Calu3 (cell line): ENCODE data around the gene FTCDNL1. TPM values are rescaled to one million over a fixed set of nuclear protein-coding genes. Genes with fewer than 3 reads are reported as not detected.

Experiments used
- BruUV-seq: library from RNA; stranded (reverse); fragments of 400-500 nt; replicated peaks from 2 replicates; lab custom pipeline; 2021; lab: Mats Ljungman, UMichigan
- CTCF ChIA-PET: fragments of 300-600 bp; sonication (Branson Sonifier 250); formaldehyde crosslinking; loops from one replicate; lab custom pipeline; 2022; ENCODE audit warnings: antibody characterized with exemption; lab: Charles Lee
- DNase-seq: peaks from one replicate; pipeline ENCODE4 v3.0.0; 2022
- H3K27ac Mint-ChIP-seq: one replicate; pipeline ENCODE4 v1.8.0; 2022; ENCODE audit warnings: mixed read lengths; ENCODE audit not compliant: unreplicated experiment
- H3K27me3 Mint-ChIP-seq: one replicate; pipeline ENCODE4 v1.8.0; 2022; ENCODE audit warnings: mixed read lengths; ENCODE audit not compliant: unreplicated experiment
- H3K36me3 Mint-ChIP-seq: one replicate; pipeline ENCODE4 v1.8.0; 2022; ENCODE audit warnings: mild to moderate bottlenecking, moderate library complexity, mixed read lengths; ENCODE audit not compliant: insufficient read depth, unreplicated experiment
- H3K4me1 Mint-ChIP-seq: one replicate; pipeline ENCODE4 v1.8.0; 2022; ENCODE audit warnings: mild to moderate bottlenecking, low read depth, mixed read lengths; ENCODE audit not compliant: unreplicated experiment
- H3K4me3 Mint-ChIP-seq: one replicate; pipeline ENCODE4 v1.8.0; 2022; ENCODE audit warnings: mild to moderate bottlenecking, low read depth, moderate library complexity, mixed read lengths; ENCODE audit not compliant: unreplicated experiment
- H3K9me3 Mint-ChIP-seq: one replicate; pipeline ENCODE4 v1.8.0; 2022; ENCODE audit warnings: low read depth, mixed read lengths; ENCODE audit not compliant: unreplicated experiment
- CTCF ChIP-seq: fragments of 200-600 bp; IDR thresholded peaks from one replicate; pipeline ENCODE4 v1.8.0; 2022; ENCODE audit warnings: antibody characterized with exemption; ENCODE audit not compliant: unreplicated experiment
- intact Hi-C: fragments of 100-400 bp; cut with micrococcal nuclease; formaldehyde crosslinking; loops from one replicate; pipeline ENCODE4 v1.10.0; 2022; ENCODE audit not compliant: unreplicated experiment
- total RNA-seq: library from RNA; stranded (reverse); gene quantifications from 2 replicates; pipeline ENCODE4 v1.2.3, GENCODE V29; 2022

The FTCDNL1 gene
- total RNA-seq, 1 experiment from 2014 or later, result 1.9 TPM

GRCh38 chr2:199739413-199740110 is 111.4 kb downstream of the FTCDNL1 start:
- peaks cover 25% of the 10 kb centered on the region for H3K27me3 Mint-ChIP-seq
- intact Hi-C loops, result loop anchor here (1.0 to 5.0 kb wide), 4 partner anchors 35 to 1427 kb away; no protein-coding TSS in a partner anchor
- peak; percentile 75 for DNase-seq
- H3K9me3 Mint-ChIP-seq, result no peaks in the 10 kb centered on the region
- H3K4me1 Mint-ChIP-seq, result peaks cover 16% of the 10 kb centered on the region
- H3K4me3 Mint-ChIP-seq, result no peak overlapping the region
- TF ChIP-seq CTCF, result peak; percentile 94
- no peak overlapping the region for H3K27ac Mint-ChIP-seq
- BruUV-seq, result no TSS peak
- H3K36me3 Mint-ChIP-seq, result no peaks in the 10 kb centered on the region
- CTCF ChIA-PET, result interaction anchor here (0.8 to 2.7 kb wide), 3 partner anchors 33 to 58 kb away, joined by 3 to 16 read pairs (median 3); no protein-coding TSS in a partner anchor

- Mint-ChIP-seq H3K9me3 (no peaks in the 10 kb centered on the region), H3K4me1 (peaks cover 16% of the 10 kb centered on the region), H3K4me3 (no peak overlapping the region), H3K36me3 (no peaks in the 10 kb centered on the region), H3K27me3 (peaks cover 26% of the 10 kb centered on the region), H3K27ac (no peak overlapping the region)
- intact Hi-C loops, result loop anchor here (1.0 to 5.0 kb wide), 4 partner anchors 35 to 1427 kb away; no protein-coding TSS in a partner anchor
- DNase-seq, result no peak
- CTCF ChIA-PET, result interaction anchor here (2.7 kb wide), 1 partner anchor 35 kb away, joined by 16 read pairs; no protein-coding TSS in a partner anchor
- TF ChIP-seq CTCF, result no peak
- BruUV-seq, result no TSS peak
Observed at GRCh38 chr2:199738727-199739412, 112.1 kb downstream of the FTCDNL1 start.

GRCh38 chr2:199734651-199735050 is 116.3 kb downstream of the FTCDNL1 start:
- Mint-ChIP-seq H3K4me1 (peaks cover 11% of the 10 kb centered on the region), H3K27ac (no peak overlapping the region), H3K27me3 (peaks cover 43% of the 10 kb centered on the region), H3K36me3 (no peaks in the 10 kb centered on the region), H3K4me3 (no peak overlapping the region), H3K9me3 (no peaks in the 10 kb centered on the region)
- intact Hi-C loops, result loop anchor here (5.0 kb wide), 1 partner anchor 1422 kb away; no protein-coding TSS in a partner anchor
- CTCF ChIA-PET, result no interaction called here
- BruUV-seq, result no TSS peak
- TF ChIP-seq CTCF, result no peak
- DNase-seq, result no peak

GRCh38 chr2:199734011-199734410 is 117.0 kb downstream of the FTCDNL1 start:
- Mint-ChIP-seq H3K4me3 (no peak overlapping the region), H3K27ac (no peak overlapping the region), H3K36me3 (no peaks in the 10 kb centered on the region), H3K9me3 (no peaks in the 10 kb centered on the region), H3K27me3 (peaks cover 50% of the 10 kb centered on the region), H3K4me1 (peaks cover 7% of the 10 kb centered on the region)
- CTCF ChIA-PET, result no interaction called here
- no peak for DNase-seq
- no TSS peak for BruUV-seq
- no peak for TF ChIP-seq CTCF
- intact Hi-C loops, result no loop called here
